ENCODE data around the gene GNPTG. TPM values are rescaled to one million over a fixed set of nuclear protein-coding genes. Genes with fewer than 3 reads are reported as not detected.

GNPTG gene
- total RNA-seq, 4 donors from 2014 or later: 38.8 to 78.4 (median 66.5) TPM

- TF ChIP-seq CTCF (IDR thresholded peaks at IDR 0.05; ENCODE audit: low read depth): no peak
These were observed 3.2 kb downstream of the GNPTG start for GRCh38 chr16:1354815-1355540.

GRCh38 chr16:1355591-1355990, 3.9 kb downstream of the GNPTG start:
- TF ChIP-seq CTCF (IDR thresholded peaks at IDR 0.05; ENCODE audit: low read depth): no peak

DNA sequence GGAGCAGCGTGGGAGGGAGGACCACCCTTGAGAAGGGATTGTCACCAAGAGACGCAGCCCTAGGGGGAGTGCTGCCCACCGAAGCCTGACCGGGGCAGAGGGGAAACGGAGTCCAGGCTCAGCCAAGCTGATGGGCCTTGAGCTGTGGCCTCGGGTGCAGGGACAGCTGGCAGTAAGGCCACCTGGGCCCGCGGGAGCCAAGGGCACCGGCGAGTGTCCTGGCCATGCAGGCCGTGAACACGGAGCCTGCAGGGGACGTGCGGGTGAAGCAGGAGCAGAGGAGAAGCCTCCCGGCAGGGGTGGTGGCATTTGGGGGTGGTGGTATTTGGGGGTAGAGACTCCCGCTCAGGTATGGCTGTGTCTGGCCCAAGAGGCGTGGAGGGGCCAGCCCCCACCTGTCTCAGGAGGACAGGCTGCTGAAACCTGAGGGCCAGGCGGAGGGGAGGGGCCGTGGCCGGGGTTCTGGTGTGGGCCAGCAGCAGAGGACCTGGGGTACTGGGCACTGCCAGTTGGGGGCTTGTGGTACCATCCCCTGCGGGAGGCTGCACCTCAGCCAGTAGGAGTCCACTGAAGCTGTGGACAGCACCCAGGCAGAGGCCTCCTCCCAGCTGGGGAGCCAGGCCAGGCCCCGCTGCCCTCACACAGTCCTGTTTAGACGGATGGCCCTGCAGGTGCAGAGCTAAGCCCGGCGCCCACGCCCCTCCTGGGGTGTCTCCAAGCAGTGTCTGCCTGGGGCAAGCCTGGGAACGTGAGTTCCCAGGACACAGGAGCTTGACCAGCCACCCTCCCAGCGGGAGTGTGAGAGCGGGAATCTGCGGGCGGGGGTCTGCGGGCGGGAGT, 4.5 kb downstream of the GNPTG start:
- TF ChIP-seq CTCF (IDR thresholded peaks at IDR 0.05; ENCODE audit: low read depth): no peak

- no peak for TF ChIP-seq CTCF (IDR thresholded peaks at IDR 0.05; ENCODE audit: low read depth)
These were observed 6.3 kb downstream of the GNPTG start for GRCh38 chr16:1357906-1358566.

GRCh38 chr16:1361685-1362360, 10.1 kb downstream of the GNPTG start:
- TF ChIP-seq CTCF (IDR thresholded peaks at IDR 0.05; ENCODE audit: low read depth): no peak

DNA sequence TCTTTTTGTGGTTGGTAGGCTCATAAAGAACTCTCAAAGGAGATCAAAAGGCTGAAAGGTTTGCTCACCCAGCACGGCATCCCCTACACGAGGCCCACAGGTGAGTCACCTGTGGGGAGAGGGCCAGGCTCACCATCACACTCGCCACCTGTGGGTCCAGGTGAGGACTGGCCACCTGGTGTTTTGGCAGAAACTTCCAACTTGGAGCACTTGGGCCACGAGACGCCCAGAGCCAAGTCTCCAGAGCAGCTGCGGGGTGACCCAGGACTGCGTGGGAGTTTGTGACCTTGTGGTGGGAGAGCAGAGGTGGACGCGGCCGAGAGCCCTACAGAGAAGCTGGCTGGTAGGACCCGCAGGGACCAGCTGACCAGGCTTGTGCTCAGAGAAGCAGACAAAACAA, 11.1 kb downstream of the GNPTG start:
- TF ChIP-seq CTCF (IDR thresholded peaks at IDR 0.05; ENCODE audit: low read depth): no peak
